Stimulated activated CD8-positive, alpha-beta memory T cell treated with anti-CD3 and anti-CD28 coated beads, Interleukin-15, amount 100 ng/mL, for 4 hours (primary cell): Measurements from ENCODE around the gene IL6R.
A peak's percentile ranks its signal among the peaks of the same experiment; 100 is the strongest.
"Not testable (repeated sequence)": the region's sequence is repeated elsewhere in the genome, so short reads cannot be mapped to it uniquely, and the experiment has no call there.

Experiments used
- DNase-seq, 2 donors: peaks; one replicate each; pipeline ENCODE4 v3.0.0-alpha.2; 2020; ENCODE audit warnings: low read depth in 2 of 2

IL6R gene

GRCh38 chr1:154404984-154405746, at the start of gene IL6R:
Gene IL6R (plus strand): TSS chr1:154405343. CDS start chr1:154405630, 287 bp downstream.
- DNase-seq = peak in 1 of 2 donors; percentile 54

GRCh38 chr1:154358519-154358918, 46.6 kb upstream of the IL6R start:
- no peak for DNase-seq

- no peak for DNase-seq
Measured at GRCh38 chr1:154360288-154360687, 44.9 kb upstream of the IL6R start.

- DNase-seq = not testable (repeated sequence)
Measured at GRCh38 chr1:154360881-154361280, 44.3 kb upstream of the IL6R start.

GRCh38 chr1:154361357-154361756, 43.8 kb upstream of the IL6R start:
- DNase-seq = no peak

GRCh38 chr1:154371436-154371835, 33.7 kb upstream of the IL6R start:
- no peak for DNase-seq

- not testable (repeated sequence) for DNase-seq
Measured at GRCh38 chr1:154373777-154374357, 31.3 kb upstream of the IL6R start.

GRCh38 chr1:154379301-154379700, 25.8 kb upstream of the IL6R start:
- no peak for DNase-seq

GRCh38 chr1:154384650-154385489, 20.3 kb upstream of the IL6R start:
- no peak for DNase-seq

GRCh38 chr1:154386643-154387352, 18.3 kb upstream of the IL6R start:
- DNase-seq = peak; percentile 72 to 86

- DNase-seq = no peak
Measured at GRCh38 chr1:154391086-154391770, 13.9 kb upstream of the IL6R start.

GRCh38 chr1:154398141-154398540, 7.0 kb upstream of the IL6R start:
- DNase-seq = no peak

- DNase-seq = no peak
Measured at GRCh38 chr1:154398678-154399077, 6.5 kb upstream of the IL6R start.

GRCh38 chr1:154400381-154400801, 4.8 kb upstream of the IL6R start:
- DNase-seq = no peak

- no peak for DNase-seq
Measured at GRCh38 chr1:154402409-154402921, 2.7 kb upstream of the IL6R start.

- no peak for DNase-seq
Measured at GRCh38 chr1:154403261-154403943, 1.7 kb upstream of the IL6R start.

GRCh38 chr1:154403983-154404382, 1.2 kb upstream of the IL6R start:
- no peak for DNase-seq

- DNase-seq = no peak
Measured at GRCh38 chr1:154404511-154404931, 622 bp upstream of the IL6R start.

- peak; percentile 59 to 63 for DNase-seq
Measured at GRCh38 chr1:154405747-154406571, 816 bp downstream of the IL6R start.

- no peak for DNase-seq
Measured at GRCh38 chr1:154406572-154406879, 1.4 kb downstream of the IL6R start.
